ENCODE measurements around the gene TANC1.

The TANC1 gene

DNA sequence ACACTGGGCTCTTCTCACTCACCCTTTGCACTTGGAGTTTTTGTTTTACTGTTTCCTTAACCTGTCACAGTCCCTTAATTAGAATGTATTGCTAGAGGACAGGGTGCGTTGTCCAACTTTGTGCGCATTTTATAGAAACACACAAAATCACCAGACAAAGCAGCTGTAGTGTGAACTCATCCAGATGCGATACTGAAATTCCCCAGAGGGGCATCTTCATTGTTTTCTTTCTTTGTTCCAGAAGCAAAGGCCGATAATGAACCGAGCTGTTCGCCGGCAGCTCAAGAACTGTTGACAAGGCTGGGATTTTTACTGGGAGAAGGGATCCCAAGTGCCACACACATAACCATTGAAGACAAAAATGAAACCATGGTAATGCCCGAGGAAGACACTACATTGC lies 180.5 kb downstream of the TANC1 start:
- DNase-seq: no peak

DNA sequence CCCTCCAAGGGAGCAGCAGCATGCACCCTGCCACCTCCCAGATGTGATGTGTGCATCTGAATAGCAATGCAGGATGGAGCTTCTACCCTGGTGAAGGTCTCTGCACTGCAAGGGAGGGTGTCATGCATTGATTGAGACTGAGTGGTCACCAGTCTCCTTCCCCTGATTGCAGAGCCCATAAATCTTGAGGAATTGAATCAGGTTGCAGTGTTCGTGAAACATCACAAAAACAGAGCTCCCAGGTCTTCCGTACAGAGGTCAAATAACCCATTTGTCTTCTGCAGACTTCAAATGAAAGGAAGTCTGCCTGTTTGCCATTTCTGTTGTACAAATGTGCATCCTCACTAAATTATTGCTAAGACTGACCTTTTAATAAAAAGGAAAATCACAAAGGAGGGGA lies 181.3 kb downstream of the TANC1 start:
- DNase-seq: no peak

DNA sequence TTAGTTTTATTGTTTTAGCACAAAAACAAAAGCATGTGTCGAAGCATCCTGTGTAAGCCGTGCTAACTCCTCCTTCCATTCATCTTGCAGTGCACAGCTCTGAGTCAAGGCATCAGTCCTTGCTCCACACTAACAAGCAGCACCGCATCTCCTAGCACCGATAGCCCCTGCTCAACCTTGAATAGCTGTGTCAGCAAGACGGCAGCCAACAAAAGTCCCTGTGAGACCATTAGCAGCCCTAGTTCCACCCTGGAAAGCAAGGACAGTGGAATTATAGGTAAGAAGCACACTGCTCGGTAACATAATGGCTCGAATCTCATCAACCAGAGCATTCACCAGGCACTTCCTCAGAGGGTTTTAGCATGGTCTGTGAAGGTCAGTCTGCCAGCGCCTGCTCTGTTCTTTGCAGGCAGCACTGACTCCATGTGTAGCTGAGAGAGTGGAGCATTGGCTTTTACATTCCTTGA lies 181.9 kb downstream of the TANC1 start:
- no peak for DNase-seq

- no peak for DNase-seq
Measured at GRCh38 chr2:159151198-159152127, 183.0 kb downstream of the TANC1 start.

DNA sequence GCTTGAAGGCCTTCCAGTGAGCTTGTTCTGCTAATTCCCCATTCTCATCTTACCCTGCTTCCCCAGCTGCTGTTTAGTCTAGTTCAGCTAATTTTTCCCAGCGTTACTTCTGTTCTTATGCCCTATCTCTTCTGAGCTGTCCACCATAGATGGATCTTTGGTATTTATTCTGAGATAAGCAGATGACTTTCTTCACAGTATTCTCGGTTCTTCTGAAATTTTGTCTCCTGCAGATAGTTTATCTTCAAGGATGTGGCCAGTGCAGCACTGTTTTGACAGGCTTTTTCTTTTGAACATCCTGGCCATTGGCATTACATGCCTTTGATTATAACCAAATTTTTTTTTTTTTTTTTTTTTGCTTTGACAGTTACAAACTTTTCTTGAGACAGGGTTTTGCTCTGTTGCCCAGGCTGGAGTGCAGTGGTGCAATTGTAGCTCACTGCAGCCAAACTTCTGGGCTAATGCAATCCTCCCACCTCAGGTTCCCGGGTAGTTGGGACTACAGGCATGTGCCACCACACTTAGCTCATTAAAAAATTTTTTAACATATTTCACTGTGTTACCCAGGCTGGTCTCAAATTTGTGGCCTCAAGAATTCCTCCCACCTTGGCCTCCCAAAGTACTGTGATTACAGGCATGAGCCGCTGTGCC lies 183.8 kb downstream of the TANC1 start:
- no peak for DNase-seq

- DNase-seq: no peak
Measured at GRCh38 chr2:159153063-159153462, 184.6 kb downstream of the TANC1 start.

- no peak for DNase-seq
Measured at GRCh38 chr2:159153463-159153862, 185.0 kb downstream of the TANC1 start.

GRCh38 chr2:159153951-159154350 lies 185.5 kb downstream of the TANC1 start:
- DNase-seq: no peak

DNA sequence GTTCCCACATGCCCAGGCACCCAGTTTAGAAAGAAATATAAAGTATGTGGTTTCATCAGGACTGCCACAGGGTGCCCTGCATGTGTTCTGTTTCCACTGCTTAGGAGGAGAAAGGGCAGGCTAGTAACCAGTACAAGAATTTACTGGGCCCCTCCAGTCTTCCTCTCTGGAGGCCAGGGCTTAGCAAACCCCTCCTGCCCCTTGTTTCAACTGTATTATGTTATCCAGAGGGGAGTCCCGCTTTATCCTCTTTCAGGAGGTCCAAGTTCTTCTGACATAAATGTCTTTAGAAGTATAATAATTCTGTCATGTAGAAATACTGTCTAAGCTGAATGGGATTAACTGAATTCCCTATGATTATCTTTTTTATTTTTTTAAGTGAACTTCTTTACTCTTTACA lies 185.9 kb downstream of the TANC1 start:
- no peak for DNase-seq

DNA sequence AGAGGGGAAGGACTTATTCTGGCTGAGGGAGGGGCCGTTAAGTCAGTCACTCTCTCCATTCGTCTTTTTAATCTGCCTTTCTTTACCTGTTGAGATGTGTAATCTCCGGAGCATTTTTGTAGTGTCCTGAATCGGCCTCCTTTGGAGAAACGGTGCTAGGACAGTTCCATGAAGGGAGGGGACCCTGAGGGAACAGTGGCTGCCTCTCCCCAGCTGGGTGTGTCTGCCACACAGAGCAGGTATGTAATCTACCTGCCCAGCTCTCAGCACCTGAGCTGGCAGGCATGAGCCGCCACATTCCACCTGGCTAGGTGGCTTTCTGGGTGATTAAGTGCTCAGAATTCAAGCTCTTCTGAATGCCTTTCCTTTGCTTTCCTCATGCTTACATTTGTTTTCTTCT lies 186.9 kb downstream of the TANC1 start:
- no peak for DNase-seq

GRCh38 chr2:159155791-159156190 lies 187.4 kb downstream of the TANC1 start:
- no peak for DNase-seq

DNA sequence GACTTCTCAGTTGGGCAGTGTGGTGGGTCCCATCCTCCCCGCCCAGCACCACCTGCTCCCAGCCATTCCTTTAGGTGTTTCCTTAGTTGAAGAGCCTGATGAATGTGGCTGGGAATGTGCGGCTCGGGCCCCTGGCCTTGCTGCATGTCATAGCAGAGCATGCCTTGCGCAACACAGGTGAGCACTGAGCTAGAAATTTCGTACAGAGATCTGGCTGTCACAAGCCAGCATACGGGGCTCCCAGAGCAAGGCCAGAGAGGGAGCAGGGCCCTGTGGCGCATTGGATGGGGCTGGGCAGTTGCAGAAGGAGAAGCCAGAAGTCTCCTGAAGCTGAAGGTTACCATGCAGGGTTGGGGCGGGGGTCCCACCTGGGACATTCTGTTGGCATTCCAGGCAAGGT lies 188.4 kb downstream of the TANC1 start:
- no peak for DNase-seq

DNA sequence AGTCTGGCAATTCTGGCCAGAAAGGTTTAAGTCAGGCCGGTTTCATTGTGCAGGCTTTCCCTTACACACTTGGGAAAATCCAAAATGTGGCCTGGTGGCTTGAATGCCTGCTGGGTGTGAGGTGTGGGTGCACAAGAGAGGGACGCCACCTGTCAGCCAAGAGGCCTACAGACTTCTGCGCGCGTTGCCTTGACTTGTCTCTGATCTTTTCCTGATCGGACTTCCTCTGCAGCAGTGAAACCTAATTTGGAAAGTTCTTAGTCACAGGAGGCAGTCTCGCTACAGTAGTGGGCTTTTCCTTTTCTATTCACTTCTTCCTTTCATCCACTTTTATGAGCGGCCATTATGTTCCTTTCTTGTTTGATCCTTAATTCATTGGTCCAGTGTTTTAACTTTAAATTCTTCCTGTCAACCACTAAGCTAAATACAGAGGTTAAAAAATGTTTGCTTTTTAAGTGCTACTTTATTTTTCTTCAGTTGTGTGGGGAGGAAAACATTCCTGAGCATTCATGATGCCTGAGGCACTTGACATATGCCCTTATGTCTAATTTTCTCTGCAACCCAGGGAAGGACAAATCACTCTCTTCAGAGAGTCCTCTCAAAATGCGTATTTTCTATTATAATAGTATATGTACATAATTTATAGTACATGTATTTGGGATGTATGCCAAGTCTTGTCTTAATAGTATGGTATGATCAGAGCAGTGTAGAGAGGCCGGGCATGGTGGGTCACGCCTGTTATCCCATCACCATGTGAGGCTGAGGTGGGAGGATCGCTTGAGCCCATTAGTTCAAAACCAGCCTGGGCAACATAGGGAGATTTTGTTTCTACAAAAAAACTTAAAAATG lies 189.1 kb downstream of the TANC1 start:
- no peak for DNase-seq

GRCh38 chr2:159160412-159160811 lies 192.0 kb downstream of the TANC1 start:
- DNase-seq: no peak

GRCh38 chr2:159160954-159161353 lies 192.5 kb downstream of the TANC1 start:
- no peak for DNase-seq

DNA sequence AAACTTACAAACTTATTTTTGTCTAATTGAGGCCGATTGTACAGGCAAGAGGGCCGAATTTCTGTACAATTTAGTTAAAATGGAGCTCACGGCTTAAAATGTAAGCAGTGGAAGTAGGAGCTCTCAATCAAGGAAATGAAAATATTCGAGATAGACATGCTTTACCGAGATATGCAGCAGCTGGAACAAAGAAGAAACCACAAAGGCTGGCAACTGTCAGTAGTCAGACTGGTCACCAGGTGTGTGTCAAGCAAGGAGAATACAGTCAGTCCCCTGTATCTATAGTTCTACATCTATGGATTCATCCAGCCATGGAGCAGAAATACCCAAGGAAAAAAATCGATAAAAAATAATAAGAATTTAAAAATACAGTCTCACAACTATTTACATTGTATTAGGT lies 195.5 kb downstream of the TANC1 start:
- no peak for DNase-seq

- DNase-seq: no peak
Measured at GRCh38 chr2:159164457-159164911, 196.0 kb downstream of the TANC1 start.

GRCh38 chr2:159165048-159165447 lies 196.6 kb downstream of the TANC1 start:
- DNase-seq: no peak

GRCh38 chr2:159168707-159169106 lies 200.3 kb downstream of the TANC1 start:
- no peak for DNase-seq

DNA sequence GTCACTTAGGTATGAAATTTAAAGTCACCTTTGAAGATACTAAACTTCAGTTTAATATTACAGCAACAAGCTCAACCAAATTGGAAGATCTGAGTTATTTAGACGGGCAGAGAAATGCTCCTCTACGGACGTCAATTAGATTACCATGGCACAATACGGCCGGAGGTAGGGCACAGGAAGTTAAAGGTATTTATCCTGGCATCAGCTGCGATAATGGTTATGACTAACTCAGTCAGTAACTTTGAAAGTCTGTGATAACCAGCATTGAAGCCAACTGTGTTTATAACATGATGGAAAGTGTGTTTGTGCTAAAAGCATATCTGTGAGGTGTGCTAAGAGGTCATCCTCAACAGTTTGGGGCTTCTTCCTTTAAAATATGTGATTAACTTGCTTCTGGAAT lies 200.7 kb downstream of the TANC1 start:
- DNase-seq: no peak

DNA sequence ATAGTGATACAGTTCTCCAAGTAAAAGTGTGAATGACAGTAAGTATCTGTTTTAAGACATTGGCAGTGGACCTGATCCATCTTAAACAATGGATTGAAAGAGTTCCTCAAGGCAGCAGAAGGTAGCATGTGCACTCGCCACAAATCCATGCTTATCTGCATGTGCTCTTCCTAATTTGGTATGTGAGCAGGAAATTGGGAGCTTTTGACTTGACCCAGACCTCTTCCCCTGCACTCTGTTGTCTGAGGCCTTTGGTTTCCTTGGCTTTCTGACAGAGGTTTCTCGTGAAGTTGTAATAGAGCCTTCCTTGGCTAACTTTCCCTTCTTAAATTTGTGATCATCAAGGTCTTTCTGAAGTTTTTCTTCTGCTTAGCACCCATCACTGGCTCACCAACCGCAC lies 204.0 kb downstream of the TANC1 start:
- DNase-seq: no peak

DNA sequence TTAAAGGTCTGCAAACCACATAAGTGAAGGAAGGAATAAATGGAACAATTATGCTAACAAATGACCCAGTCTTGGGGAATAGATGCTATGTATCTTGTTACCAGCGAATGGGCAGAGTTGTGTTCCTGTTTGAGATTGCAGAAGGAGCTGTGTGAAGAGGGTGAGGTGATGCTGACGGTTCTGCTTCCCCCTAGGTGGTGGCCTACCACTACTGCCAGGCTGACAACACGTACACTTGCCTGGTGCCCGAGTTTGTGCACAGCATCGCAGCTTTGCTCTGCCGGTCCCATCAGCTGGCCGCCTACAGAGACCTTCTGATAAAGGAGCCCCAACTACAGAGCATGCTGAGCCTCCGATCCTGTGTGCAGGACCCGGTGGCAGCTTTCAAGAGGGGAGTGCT lies 206.3 kb downstream of the TANC1 start:
- no peak for DNase-seq

DNA sequence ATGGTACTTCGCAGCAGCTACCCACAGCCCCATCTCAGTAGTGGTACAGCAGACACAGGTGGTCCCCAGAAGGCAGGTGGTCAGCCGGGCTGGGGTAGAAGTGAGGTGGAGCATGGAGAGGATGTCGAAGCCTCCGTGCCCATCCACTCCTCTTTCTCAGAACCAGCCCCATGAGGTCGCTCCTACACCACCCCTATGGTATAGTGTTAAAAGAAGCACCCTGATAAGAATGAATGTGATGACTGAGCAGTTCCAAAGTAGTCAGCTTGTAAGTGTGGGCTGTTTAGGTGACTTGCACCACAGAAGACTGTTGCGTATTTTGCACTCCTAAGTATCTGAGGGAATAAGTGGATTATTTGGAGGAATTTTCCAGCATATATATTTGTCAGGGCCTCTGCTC lies 206.7 kb downstream of the TANC1 start:
- no peak for DNase-seq
